Measurements from ENCODE around the gene IGF1R.

DNA sequence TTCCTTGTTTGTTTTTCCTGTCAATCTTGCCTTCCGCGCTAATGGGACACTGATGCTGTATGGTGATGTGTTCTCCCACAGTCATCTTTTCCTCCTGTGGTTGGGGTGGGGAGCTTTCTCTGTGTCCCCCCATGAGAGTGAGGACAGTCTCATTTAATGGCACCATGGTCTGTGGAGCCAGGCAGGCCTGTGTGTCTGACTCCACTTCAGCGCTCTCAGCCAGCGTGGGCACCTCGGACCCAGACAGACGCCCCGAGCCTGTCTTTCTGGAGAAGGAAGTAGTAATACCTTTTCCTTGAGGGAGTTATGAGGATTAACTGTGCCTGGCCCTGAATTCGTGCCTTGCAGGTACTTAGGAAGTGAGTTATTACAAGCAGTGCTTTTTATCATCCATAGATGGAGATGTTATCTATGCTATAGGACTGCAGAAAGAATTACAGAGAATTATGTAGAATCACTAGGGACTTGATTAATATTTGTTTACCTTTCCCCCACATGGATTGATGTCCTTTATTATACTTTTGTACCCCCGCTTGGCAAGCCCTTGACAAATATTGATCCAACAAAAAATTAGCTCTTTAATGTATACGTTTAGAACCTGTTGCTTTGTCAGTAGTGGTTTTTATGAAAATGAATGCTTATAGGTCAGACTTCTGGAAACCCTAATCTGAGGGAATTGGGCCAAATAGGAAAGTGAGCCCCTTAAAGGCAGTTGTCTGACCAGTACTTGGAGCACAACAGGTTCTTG lies 206.9 kb downstream of the IGF1R start:
- no peak for TF ChIP-seq POLR2A (IDR thresholded peaks at IDR 0.05)
- TF ChIP-seq, protein P1, sequence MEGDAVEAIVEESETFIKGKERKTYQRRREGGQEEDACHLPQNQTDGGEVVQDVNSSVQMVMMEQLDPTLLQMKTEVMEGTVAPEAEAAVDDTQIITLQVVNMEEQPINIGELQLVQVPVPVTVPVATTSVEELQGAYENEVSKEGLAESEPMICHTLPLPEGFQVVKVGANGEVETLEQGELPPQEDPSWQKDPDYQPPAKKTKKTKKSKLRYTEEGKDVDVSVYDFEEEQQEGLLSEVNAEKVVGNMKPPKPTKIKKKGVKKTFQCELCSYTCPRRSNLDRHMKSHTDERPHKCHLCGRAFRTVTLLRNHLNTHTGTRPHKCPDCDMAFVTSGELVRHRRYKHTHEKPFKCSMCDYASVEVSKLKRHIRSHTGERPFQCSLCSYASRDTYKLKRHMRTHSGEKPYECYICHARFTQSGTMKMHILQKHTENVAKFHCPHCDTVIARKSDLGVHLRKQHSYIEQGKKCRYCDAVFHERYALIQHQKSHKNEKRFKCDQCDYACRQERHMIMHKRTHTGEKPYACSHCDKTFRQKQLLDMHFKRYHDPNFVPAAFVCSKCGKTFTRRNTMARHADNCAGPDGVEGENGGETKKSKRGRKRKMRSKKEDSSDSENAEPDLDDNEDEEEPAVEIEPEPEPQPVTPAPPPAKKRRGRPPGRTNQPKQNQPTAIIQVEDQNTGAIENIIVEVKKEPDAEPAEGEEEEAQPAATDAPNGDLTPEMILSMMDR (IDR thresholded peaks at IDR 0.05), result no peak
- TF ChIP-seq POLR2AphosphoS5 (IDR thresholded peaks at IDR 0.05), result no peak
- TF ChIP-seq EP300 (IDR thresholded peaks at IDR 0.05), result no peak
